ENCODE measurements around the gene STX8. TPM values are rescaled to one million over a fixed set of nuclear protein-coding genes. Genes with fewer than 3 reads are reported as not detected.
A peak's percentile ranks its signal among the peaks of the same experiment; 100 is the strongest.

The STX8 gene
- total and polyA plus RNA-seq, 8 donors = 21.6 to 559 (median 75.0) TPM

DNA sequence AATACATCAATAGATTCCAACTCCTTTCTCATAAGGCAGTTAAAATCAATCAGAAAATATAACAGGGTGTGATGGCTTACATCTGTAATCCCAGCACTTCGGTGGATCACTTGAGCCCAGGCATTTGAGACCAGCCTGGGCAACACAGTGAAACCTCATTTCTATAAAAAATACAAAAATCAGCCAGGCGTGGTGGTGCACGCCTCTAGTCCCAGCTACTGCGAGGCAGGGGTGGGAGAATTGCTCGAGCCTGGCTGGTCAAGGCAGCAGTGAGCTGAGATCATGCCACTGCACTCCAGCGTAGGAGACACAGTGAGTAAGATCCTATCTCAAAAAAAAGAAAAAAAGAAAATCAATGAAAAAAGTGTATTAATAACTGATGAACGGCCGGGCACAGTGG lies 295.7 kb downstream of the STX8 start:
- DNase-seq = no peak
- Histone ChIP-seq H3K27ac (no peak overlapping the region), H3K4me3 (no peak overlapping the region), H3K9me3 (no peaks in the 10 kb centered on the region), H3K27me3 (no peaks in the 10 kb centered on the region), H3K4me1 (peaks cover 0 to 13% (median 6%) of the 10 kb centered on the region in 4 donors), H3K36me3 (no peaks in the 10 kb centered on the region)
- TF ChIP-seq POLR2A (IDR thresholded peaks at IDR 0.05) (no peak), POLR2AphosphoS5 (IDR thresholded peaks at IDR 0.05) (no peak), EP300 (IDR thresholded peaks at IDR 0.05) (no peak)
- TF ChIP-seq, protein P1, sequence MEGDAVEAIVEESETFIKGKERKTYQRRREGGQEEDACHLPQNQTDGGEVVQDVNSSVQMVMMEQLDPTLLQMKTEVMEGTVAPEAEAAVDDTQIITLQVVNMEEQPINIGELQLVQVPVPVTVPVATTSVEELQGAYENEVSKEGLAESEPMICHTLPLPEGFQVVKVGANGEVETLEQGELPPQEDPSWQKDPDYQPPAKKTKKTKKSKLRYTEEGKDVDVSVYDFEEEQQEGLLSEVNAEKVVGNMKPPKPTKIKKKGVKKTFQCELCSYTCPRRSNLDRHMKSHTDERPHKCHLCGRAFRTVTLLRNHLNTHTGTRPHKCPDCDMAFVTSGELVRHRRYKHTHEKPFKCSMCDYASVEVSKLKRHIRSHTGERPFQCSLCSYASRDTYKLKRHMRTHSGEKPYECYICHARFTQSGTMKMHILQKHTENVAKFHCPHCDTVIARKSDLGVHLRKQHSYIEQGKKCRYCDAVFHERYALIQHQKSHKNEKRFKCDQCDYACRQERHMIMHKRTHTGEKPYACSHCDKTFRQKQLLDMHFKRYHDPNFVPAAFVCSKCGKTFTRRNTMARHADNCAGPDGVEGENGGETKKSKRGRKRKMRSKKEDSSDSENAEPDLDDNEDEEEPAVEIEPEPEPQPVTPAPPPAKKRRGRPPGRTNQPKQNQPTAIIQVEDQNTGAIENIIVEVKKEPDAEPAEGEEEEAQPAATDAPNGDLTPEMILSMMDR (IDR thresholded peaks at IDR 0.05) = no peak
- intact Hi-C loops (cut with DNase I; ENCODE audit: low total_unique reads) = no loop called here
- 87 to 98% (median 95%) methylated on average over 8 of the region's 8 CpGs for WGBS, 5 donors

DNA sequence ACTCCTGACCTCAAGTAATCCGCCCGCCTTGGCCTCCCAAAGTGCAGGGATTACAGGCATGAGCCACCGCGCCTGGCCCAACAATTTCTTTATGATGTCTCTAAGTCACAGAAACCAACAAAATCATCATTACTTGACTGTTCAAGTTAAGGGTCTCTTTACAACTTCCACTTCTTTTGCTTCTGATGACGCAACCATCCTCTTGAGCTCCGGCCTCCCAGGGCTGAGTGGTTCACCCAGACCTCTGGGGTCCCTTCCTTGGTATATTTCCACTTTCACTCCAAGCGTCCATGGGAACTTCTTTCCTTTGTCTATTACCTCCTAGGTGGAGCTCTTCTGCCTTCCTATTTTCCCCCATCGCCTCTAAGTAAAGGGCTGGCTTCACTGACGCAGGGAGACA lies 300.6 kb downstream of the STX8 start:
- H3K27me3 ChIP-seq = no peaks in the 10 kb centered on the region
- peaks cover 0 to 19% (median 7%) of the 10 kb centered on the region in 4 donors for H3K4me1 ChIP-seq
- DNase-seq = no peak
- intact Hi-C loops (cut with DNase I; ENCODE audit: low total_unique reads) = no loop called here
- no peaks in the 10 kb centered on the region for H3K36me3 ChIP-seq
- TF ChIP-seq, protein P1 (IDR thresholded peaks at IDR 0.05) = no peak
- TF ChIP-seq POLR2A (IDR thresholded peaks at IDR 0.05) = no peak
- TF ChIP-seq POLR2AphosphoS5 (IDR thresholded peaks at IDR 0.05) = no peak
- TF ChIP-seq EP300 (IDR thresholded peaks at IDR 0.05) = no peak
- 91 to 99% (median 98%) methylated on average over 9 of the region's 9 CpGs for WGBS, 5 donors
- no peaks in the 10 kb centered on the region for H3K9me3 ChIP-seq
- no peak overlapping the region for H3K4me3 ChIP-seq
- no peak overlapping the region for H3K27ac ChIP-seq

DNA sequence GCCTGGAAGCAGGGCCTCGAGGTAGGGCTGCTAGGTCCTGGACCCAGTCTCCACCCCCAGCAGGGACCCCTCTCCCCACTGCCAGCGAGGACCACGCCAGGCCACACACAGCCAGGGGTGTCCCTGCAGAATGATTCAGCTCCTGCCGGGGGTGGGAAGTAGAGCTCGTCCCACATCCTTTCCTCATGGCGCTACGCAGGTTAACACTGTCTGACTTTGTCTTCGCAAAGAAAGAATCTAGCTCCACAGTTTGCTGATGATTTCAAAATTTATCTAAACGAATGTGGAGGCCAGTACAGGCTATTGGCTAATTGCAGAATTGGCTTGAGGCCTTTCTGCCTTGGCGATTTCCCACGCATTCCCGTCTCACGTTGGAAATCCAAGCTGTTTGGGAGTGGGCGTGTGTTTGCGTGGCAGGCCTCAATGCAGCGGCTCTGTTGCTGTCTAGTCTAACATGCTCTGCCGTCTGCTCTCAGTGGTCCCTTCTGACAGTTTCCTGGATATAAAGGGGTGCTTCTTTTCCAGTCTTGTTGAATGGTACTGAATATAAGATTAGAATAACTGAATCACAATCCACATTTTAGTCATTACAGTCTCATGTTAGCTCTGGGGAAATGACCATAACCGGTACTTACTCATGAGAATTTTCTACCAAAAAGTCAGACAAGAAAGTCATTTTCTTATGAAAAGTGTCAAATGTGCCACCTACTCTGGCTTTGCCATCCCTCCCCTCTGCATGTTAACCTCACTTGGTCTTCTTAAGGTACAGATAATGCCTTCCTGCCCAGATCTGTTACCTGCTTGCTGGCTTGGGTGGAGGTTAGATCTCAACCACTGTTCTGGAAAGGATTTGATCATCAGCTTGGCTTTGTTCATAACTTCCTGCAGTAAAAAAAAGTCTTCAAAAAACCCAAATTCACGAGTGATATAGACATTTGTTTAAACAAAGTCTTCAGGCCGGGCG lies 301.9 kb downstream of the STX8 start:
- Histone ChIP-seq H3K36me3 (no peaks in the 10 kb centered on the region), H3K27me3 (no peaks in the 10 kb centered on the region), H3K27ac (peak overlapping the region in 4 of 5 donors; percentile 21 to 75 (median 72)), H3K9me3 (no peaks in the 10 kb centered on the region), H3K4me3 (peak overlapping the region in 1 of 4 donors; percentile 1), H3K4me1 (peaks cover 0 to 27% (median 10%) of the 10 kb centered on the region in 4 donors)
- peak in 2 of 3 donors; percentile 7 to 40 for TF ChIP-seq POLR2AphosphoS5 (IDR thresholded peaks at IDR 0.05)
- TF ChIP-seq POLR2A (IDR thresholded peaks at IDR 0.05) = no peak
- 61 to 75% (median 69%) methylated on average over 20 to 21 of the region's 21 CpGs for WGBS, 5 donors
- peak in 1 of 2 donors; percentile 81 for DNase-seq
- intact Hi-C loops (cut with DNase I; ENCODE audit: low total_unique reads) = no loop called here

DNA sequence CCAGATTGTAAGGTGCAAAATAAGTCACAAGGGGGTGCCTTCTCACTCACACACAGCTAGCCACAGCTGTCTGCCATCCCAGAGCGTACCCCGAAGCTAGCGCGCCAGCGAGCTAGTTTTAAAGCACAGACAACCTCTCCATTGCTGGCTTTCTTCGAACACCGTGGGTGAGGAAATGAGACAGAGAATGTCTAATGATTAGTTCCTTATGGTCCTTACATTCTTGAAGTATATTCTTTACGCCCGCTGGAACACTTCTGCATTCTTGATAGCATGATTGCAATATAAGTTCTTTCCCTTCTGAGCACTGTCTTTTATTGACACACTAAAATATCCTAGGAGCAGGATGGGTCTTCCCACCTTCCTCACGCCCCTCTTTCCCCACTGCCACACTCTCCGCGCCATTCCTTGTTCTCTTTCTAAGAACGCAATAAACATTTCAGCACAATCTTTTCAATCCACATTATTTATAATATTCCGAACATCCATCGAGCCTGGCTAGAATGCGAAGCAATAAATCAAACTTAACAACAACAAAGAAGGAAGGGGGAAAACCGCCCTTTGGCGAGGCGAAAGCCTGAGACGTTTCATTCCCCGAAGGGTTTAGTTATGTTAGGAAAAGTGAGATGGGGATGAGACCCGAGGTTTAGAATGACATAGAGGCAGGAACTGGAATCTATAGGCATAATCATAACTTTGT lies 303.0 kb downstream of the STX8 start:
- no peaks in the 10 kb centered on the region for H3K9me3 ChIP-seq
- peaks cover 0 to 27% (median 10%) of the 10 kb centered on the region in 4 donors for H3K4me1 ChIP-seq
- H3K4me3 ChIP-seq = peak overlapping the region in 2 of 4 donors; percentile 1 to 9
- DNase-seq = no peak
- intact Hi-C loops (cut with DNase I; ENCODE audit: low total_unique reads) = no loop called here
- H3K36me3 ChIP-seq = no peaks in the 10 kb centered on the region
- H3K27me3 ChIP-seq = no peaks in the 10 kb centered on the region
- 63 to 87% (median 82%) methylated on average over 22 of the region's 22 CpGs for WGBS, 5 donors
- TF ChIP-seq POLR2AphosphoS5 (IDR thresholded peaks at IDR 0.05) = no peak
- TF ChIP-seq, protein P1 (IDR thresholded peaks at IDR 0.05) = no peak
- no peak for TF ChIP-seq POLR2A (IDR thresholded peaks at IDR 0.05)
- TF ChIP-seq EP300 (IDR thresholded peaks at IDR 0.05) = no peak
- peak overlapping the region in 3 of 5 donors; percentile 71 to 75 (median 72) for H3K27ac ChIP-seq

All from stomach (tissue), 9 donors.